ENCODE data around the gene XXYLT1.
"Not testable (repeated sequence)": the region's sequence is repeated elsewhere in the genome, so short reads cannot be mapped to it uniquely, and the experiment has no call there.

The XXYLT1 gene

DNA sequence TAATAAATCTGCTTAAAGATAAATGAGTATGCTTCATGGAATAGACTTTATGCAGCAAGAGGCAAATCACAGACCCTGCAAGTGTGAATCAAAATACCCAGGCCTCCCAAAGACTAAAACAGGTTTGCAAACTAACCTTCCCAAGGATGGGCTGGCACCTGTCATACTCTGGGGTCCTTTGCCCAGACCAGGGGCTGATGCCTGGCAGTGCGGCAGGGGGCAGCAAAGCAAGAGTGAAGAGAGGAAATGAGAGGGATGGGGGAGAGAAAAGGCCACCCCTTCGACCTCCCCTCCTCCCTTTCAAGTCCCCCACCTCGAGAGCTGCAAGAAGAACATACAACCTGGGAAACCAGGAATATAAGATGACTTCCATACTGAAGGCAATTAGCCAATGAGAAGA lies 31.8 kb downstream of the XXYLT1 start:
- TF ChIP-seq, protein P1, sequence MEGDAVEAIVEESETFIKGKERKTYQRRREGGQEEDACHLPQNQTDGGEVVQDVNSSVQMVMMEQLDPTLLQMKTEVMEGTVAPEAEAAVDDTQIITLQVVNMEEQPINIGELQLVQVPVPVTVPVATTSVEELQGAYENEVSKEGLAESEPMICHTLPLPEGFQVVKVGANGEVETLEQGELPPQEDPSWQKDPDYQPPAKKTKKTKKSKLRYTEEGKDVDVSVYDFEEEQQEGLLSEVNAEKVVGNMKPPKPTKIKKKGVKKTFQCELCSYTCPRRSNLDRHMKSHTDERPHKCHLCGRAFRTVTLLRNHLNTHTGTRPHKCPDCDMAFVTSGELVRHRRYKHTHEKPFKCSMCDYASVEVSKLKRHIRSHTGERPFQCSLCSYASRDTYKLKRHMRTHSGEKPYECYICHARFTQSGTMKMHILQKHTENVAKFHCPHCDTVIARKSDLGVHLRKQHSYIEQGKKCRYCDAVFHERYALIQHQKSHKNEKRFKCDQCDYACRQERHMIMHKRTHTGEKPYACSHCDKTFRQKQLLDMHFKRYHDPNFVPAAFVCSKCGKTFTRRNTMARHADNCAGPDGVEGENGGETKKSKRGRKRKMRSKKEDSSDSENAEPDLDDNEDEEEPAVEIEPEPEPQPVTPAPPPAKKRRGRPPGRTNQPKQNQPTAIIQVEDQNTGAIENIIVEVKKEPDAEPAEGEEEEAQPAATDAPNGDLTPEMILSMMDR (conservative IDR thresholded peaks at IDR 0.05; ENCODE audit: control insufficient read depth, insufficient read depth, low read depth, low read length) = peak; percentile 1
- no peak overlapping the region for H3K4me3 ChIP-seq (ENCODE audit: control insufficient read depth, low read depth, low read length)
- DNase-seq (ENCODE audit: low read depth) = no peak

DNA sequence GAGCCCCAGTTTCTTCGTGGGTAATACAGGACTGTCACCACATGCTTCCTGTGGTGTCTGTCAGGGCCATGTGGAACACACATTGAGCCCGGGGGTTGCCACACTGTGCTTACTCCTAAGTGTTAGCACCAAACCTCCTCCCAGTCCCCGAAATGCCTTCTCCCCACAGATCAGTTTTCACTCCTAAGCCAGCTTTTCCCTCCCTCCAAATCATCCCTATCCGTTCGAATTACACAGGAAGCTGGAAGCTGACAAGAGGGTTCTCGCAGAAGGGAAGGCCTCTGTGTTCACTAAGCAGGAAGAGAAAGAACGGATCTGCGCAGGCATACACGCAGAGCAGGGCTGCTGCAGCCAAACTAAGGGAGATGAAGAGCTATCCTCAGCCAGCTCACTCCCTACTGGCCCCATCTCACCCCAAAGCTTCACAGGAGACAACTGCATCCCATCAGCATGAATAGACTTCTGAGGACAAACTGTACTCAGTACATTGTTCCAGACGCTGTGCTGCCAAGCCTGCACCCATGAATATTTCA lies 32.3 kb downstream of the XXYLT1 start:
- DNase-seq (ENCODE audit: low read depth) = peak; percentile 62
- no peak overlapping the region for H3K4me3 ChIP-seq (ENCODE audit: control insufficient read depth, low read depth, low read length)
- TF ChIP-seq, protein P1 (conservative IDR thresholded peaks at IDR 0.05; ENCODE audit: control insufficient read depth, insufficient read depth, low read depth, low read length) = no peak

DNA sequence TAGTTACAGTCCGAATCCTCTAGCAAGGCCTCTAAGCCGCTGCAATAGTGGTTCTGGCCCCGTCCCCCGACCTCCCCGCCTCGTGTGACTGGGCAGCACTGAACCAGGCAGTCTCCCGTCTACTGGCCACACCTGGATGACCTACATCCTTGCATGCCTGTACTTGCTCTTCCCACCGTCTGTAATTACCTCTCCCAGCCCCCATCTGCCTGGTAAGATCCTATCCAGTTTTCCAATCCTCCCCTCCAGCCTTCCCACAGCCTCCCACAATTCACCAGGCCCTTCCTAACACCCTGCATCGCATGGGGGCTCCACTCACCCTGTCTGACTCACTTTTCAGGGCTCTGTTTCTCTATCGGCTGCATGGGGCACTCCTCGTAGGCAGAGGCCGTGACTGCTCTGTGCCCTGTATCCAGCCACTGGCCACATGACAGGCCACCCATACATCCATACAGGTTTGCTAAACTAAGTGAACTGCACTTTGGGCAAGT lies 32.8 kb downstream of the XXYLT1 start:
- no peak overlapping the region for H3K4me3 ChIP-seq (ENCODE audit: control insufficient read depth, low read depth, low read length)
- TF ChIP-seq, protein P1 (conservative IDR thresholded peaks at IDR 0.05; ENCODE audit: control insufficient read depth, insufficient read depth, low read depth, low read length) = no peak
- no peak for DNase-seq (ENCODE audit: low read depth)

DNA sequence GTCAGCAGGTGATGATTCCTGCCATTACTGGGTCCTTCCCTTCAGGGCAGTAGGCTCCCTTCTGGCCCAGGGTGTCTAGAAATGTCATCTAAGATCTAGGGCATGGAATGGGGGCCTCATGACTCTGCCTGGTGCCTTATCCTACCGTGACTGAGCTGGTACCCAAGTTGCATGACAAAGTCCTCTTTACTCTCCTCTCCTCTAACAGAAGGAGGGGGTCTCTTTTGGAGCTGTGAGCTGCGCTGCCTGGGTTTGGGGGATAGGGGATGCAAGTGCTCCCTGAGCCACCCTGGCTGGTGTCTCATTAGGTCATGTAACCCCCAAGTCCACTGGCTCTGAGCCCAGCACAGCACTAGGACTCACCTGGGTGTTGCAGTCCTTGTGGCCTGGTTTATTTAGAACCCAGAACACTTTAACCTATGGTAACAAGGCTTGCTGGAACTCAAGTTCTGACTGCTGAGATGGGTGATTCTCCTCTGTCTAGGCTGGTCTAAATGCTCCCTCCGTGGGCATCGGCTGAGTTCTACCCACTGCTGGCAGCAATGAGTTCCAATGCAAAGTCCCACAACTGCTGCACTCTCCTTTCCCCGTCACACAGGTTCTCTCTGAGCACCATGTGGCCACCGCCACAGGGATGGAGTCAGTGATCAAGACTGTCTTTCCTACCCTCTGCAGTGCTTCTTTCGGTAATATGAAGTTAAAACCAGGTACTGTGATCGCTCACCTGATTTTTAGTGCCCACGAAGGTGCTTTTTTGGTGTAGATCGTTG lies 34.0 kb downstream of the XXYLT1 start:
- H3K4me3 ChIP-seq (ENCODE audit: control insufficient read depth, low read depth, low read length) = no peak overlapping the region
- no peak for DNase-seq (ENCODE audit: low read depth)
- TF ChIP-seq, protein P1 (conservative IDR thresholded peaks at IDR 0.05; ENCODE audit: control insufficient read depth, insufficient read depth, low read depth, low read length) = no peak

DNA sequence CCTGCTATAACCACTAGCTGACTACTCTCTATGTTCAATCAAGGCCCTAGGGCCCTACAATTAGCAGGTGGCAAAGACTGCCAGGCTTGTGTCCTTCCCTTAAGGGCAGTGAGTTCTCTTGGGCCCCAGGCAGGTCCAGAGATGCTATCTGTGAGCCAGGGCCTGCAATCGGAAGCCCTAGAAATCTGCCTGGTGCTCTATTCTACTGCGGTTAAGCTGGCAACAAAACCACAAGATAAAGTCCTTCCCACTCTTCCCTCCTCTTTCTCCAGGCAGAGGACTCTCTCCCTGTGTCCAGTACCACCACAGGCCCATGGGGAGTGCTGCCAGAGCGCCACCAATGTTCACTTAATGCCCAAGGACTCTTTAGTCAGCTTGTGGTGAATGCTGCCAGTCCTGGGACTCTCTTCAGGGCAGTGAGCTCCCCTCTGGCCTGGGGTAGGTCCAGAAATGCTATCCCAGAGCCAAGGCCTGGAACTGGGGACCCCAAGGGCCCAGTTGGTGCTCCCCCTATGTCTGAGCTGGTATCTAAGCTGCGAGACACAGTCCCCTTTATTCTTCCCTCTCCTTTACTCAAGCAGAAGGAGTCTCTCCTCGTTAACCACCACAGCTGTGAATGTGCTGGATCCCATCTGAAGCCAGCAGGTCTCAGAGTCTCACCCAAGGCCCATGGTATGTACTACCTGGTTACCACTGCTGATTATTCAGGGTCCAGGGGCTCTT lies 34.7 kb downstream of the XXYLT1 start:
- TF ChIP-seq, protein P1 (conservative IDR thresholded peaks at IDR 0.05; ENCODE audit: control insufficient read depth, insufficient read depth, low read depth, low read length) = no peak
- DNase-seq (ENCODE audit: low read depth) = no peak
- H3K4me3 ChIP-seq (ENCODE audit: control insufficient read depth, low read depth, low read length) = no peak overlapping the region

DNA sequence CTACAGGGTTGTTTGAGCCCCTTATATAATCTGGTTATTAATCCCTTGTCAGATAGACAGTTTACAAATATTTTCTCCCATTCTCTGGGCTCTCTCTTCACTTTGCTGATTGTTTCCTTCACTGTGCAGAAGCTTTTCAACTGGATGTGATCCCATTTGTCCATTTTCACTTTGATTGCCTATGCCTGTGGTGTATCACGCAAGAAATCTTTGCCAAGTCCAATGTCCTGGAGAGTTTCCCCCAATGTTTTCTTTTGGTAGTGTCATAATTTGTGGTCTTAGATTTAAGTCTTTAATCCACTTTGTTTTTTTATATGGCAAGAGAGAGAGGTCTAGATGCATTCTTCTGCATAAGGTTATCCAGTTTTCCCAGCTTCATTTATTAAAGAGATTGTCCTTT lies 40.7 kb downstream of the XXYLT1 start:
- DNase-seq (ENCODE audit: low read depth) = no peak
- no peak overlapping the region for H3K4me3 ChIP-seq (ENCODE audit: control insufficient read depth, low read depth, low read length)
- TF ChIP-seq, protein P1 (conservative IDR thresholded peaks at IDR 0.05; ENCODE audit: control insufficient read depth, insufficient read depth, low read depth, low read length) = no peak

DNA sequence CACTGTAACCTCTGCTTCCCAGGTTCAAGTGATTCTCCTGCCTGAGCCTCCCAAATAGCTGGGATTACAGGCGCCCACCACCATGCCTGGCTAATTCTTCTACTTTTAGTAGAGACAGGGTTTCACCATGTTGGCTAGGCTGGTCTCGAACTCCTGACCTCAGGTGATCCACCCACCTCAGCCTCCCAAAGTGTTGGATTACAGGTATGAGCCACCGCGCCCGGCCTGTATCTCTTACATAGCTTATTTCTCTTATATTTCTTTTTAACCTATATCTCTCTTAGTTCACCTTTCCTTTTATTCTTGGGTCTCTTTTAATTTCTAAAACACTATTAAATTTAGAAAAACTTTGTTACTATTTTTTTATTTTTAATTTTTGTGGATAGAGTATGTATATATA lies 42.1 kb downstream of the XXYLT1 start:
- H3K4me3 ChIP-seq (ENCODE audit: control insufficient read depth, low read depth, low read length); DNase-seq (ENCODE audit: low read depth): not testable (repeated sequence)

Data from fibroblast of mammary gland (primary cell).